HUES64 (cell line): ENCODE data around the gene FGF11.
"Not testable (repeated sequence)": the region's sequence is repeated elsewhere in the genome, so short reads cannot be mapped to it uniquely, and the experiment has no call there.

Experiments
- H3K27ac ChIP-seq: 2 replicates; pipeline ENCODE4 v1.7.0; 2013; ENCODE audit warnings: low read depth, low read length, inconsistent platforms
- H3K27me3 ChIP-seq: 2 replicates; pipeline ENCODE4 v1.6.1; 2013; ENCODE audit warnings: mild to moderate bottlenecking, low read length; ENCODE audit not compliant: insufficient read depth
- H3K36me3 ChIP-seq: 2 replicates; pipeline ENCODE4 v1.6.1; 2013; ENCODE audit warnings: mild to moderate bottlenecking, low read length; ENCODE audit not compliant: insufficient read depth
- H3K4me1 ChIP-seq: 2 replicates; pipeline ENCODE4 v1.6.1; 2013; ENCODE audit warnings: mild to moderate bottlenecking, low read length, moderate library complexity; ENCODE audit not compliant: insufficient read depth
- H3K4me3 ChIP-seq: 2 replicates; pipeline ENCODE4 v1.5.1; 2013; ENCODE audit warnings: mild to moderate bottlenecking, low read length, moderate library complexity
- H3K9ac ChIP-seq: 2 replicates; pipeline ENCODE4 v1.6.1; 2013; ENCODE audit warnings: mild to moderate bottlenecking, low read depth, low read length
- H3K9me3 ChIP-seq: 2 replicates; pipeline ENCODE4 v1.6.1; 2013; ENCODE audit warnings: low read depth, low read length; ENCODE audit not compliant: insufficient read depth
- WGBS: fragments of 150-250, 120-280 bp; methylation state at CpG from one replicate; pipeline ENCODE4 v1.1.7; 2013; ENCODE audit warnings: missing lambda C conversion rate; 5-methylcytosine and 5-hydroxymethylcytosine counted together

FGF11 gene

GRCh38 chr17:7477392-7478275 lies 38.3 kb downstream of the FGF11 start:
- H3K4me3 ChIP-seq, result peak overlapping the region; percentile 60
- H3K36me3 ChIP-seq, result no peaks in the 10 kb centered on the region
- WGBS, result 64% methylated on average over 26 of the region's 26 CpGs
- no peak overlapping the region for H3K27ac ChIP-seq
- no peak overlapping the region; the same call in 1 of the 2 replicates for H3K9ac ChIP-seq
- H3K27me3 ChIP-seq, result no peaks in the 10 kb centered on the region
- no peaks in the 10 kb centered on the region for H3K9me3 ChIP-seq
- peaks cover 33% of the 10 kb centered on the region for H3K4me1 ChIP-seq

- WGBS, result 33% methylated on average over 40 of the region's 40 CpGs
- Histone ChIP-seq H3K4me3 (peak overlapping the region; percentile 60), H3K27ac (peak overlapping the region; percentile 66), H3K9me3 (no peaks in the 10 kb centered on the region), H3K9ac (peak overlapping the region; percentile 76), H3K36me3 (no peaks in the 10 kb centered on the region), H3K27me3 (no peaks in the 10 kb centered on the region), H3K4me1 (peaks cover 33% of the 10 kb centered on the region)
These were observed 39.2 kb downstream of the FGF11 start for GRCh38 chr17:7478276-7479212.

- H3K36me3 ChIP-seq, result no peaks in the 10 kb centered on the region
- H3K9ac ChIP-seq, result peak within 1 kb of the TSS; percentile 84
- peaks cover 33% of the 10 kb centered on the region for H3K4me1 ChIP-seq
- peak within 1 kb of the TSS; percentile 79 for H3K4me3 ChIP-seq
- no peaks in the 10 kb centered on the region for H3K27me3 ChIP-seq
- H3K27ac ChIP-seq, result peak within 1 kb of the TSS; percentile 66
- under 1% methylated on average over 82 of the region's 92 CpGs for WGBS
- no peaks in the 10 kb centered on the region for H3K9me3 ChIP-seq
These were observed 40.1 kb downstream of the FGF11 start, which contains the start of gene ZBTB4 for GRCh38 chr17:7479213-7480088. ZBTB4 (minus strand) TSS chr17:7479631; CDS start chr17:7466801, 12,830 bp downstream.

GRCh38 chr17:7480089-7480384 lies 40.7 kb downstream of the FGF11 start:
- H3K27me3 ChIP-seq, result no peaks in the 10 kb centered on the region
- WGBS, result 25% methylated on average over 8 of the region's 8 CpGs
- peak overlapping the region; percentile 79 for H3K4me3 ChIP-seq
- peak overlapping the region; percentile 84 for H3K9ac ChIP-seq
- H3K9me3 ChIP-seq, result no peaks in the 10 kb centered on the region
- H3K4me1 ChIP-seq, result peaks cover 33% of the 10 kb centered on the region
- no peaks in the 10 kb centered on the region for H3K36me3 ChIP-seq
- H3K27ac ChIP-seq, result peak overlapping the region; percentile 62

- not testable (repeated sequence) for H3K36me3 ChIP-seq, H3K9me3 ChIP-seq, H3K27ac ChIP-seq, H3K4me3 ChIP-seq, H3K27me3 ChIP-seq, H3K9ac ChIP-seq
- peaks cover 31% of the 10 kb centered on the region for H3K4me1 ChIP-seq
- 92% methylated on average over 2 of the region's 4 CpGs for WGBS
These were observed 42.0 kb downstream of the FGF11 start, which contains the start of gene SLC35G6 for GRCh38 chr17:7481275-7481674. SLC35G6 (plus strand) TSS chr17:7481446; CDS start chr17:7481517, 71 bp downstream.

GRCh38 chr17:7481842-7482741 lies 42.8 kb downstream of the FGF11 start:
- H3K9ac ChIP-seq, H3K4me3 ChIP-seq, H3K27ac ChIP-seq, H3K9me3 ChIP-seq, H3K36me3 ChIP-seq, H3K27me3 ChIP-seq: not testable (repeated sequence)
- 91% methylated on average over 31 of the region's 31 CpGs for WGBS
- H3K4me1 ChIP-seq, result peaks cover 27% of the 10 kb centered on the region

GRCh38 chr17:7482742-7483088 lies 43.4 kb downstream of the FGF11 start:
- H3K27me3 ChIP-seq, H3K36me3 ChIP-seq, H3K9me3 ChIP-seq: not testable (repeated sequence)
- WGBS, result 82% methylated on average over 6 of the region's 6 CpGs
- H3K27ac ChIP-seq, result peak overlapping the region; percentile 98; the same call in 1 of the 2 replicates
- peak overlapping the region; percentile 97; the same call in 1 of the 2 replicates for H3K9ac ChIP-seq
- peak overlapping the region; percentile 72 for H3K4me3 ChIP-seq
- H3K4me1 ChIP-seq, result peaks cover 21% of the 10 kb centered on the region; the same call in 1 of the 2 replicates

GRCh38 chr17:7483255-7484066 lies 44.1 kb downstream of the FGF11 start:
- 3% methylated on average over 32 of the region's 38 CpGs for WGBS
- peak overlapping the region; percentile 72 for H3K4me3 ChIP-seq
- H3K27ac ChIP-seq, result peak overlapping the region; percentile 98
- no peaks in the 10 kb centered on the region; the same call in 1 of the 2 replicates for H3K36me3 ChIP-seq
- H3K9me3 ChIP-seq, result no peaks in the 10 kb centered on the region
- H3K4me1 ChIP-seq, result peaks cover 14% of the 10 kb centered on the region; the same call in 1 of the 2 replicates
- H3K27me3 ChIP-seq, result no peaks in the 10 kb centered on the region
- peak overlapping the region; percentile 97 for H3K9ac ChIP-seq

GRCh38 chr17:7484067-7484918 lies 45.0 kb downstream of the FGF11 start, which contains the start of gene POLR2A:
POLR2A (plus strand) TSS chr17:7484366.
- under 1% methylated on average over 60 of the region's 64 CpGs for WGBS
- Histone ChIP-seq H3K4me1 (peaks cover 11% of the 10 kb centered on the region; the same call in 1 of the 2 replicates), H3K9ac (peak within 1 kb of the TSS; percentile 97), H3K4me3 (peak within 1 kb of the TSS; percentile 72), H3K27me3 (no peaks in the 10 kb centered on the region), H3K36me3 (peaks cover 5% of the 10 kb centered on the region), H3K9me3 (no peaks in the 10 kb centered on the region), H3K27ac (peak within 1 kb of the TSS; percentile 98)
